NCI-H1694 treated with DMSO at 0.1 percent for 48 hours (cell line): ENCODE measurements around the gene CDK5.
"Not testable (repeated sequence)": the region's sequence is repeated elsewhere in the genome, so short reads cannot be mapped to it uniquely, and the experiment has no call there.

Experiments used
- DNase-seq: peaks from one replicate; lab custom pipeline; 2025; lab: John Stamatoyannopoulos, UW

Gene CDK5

DNA sequence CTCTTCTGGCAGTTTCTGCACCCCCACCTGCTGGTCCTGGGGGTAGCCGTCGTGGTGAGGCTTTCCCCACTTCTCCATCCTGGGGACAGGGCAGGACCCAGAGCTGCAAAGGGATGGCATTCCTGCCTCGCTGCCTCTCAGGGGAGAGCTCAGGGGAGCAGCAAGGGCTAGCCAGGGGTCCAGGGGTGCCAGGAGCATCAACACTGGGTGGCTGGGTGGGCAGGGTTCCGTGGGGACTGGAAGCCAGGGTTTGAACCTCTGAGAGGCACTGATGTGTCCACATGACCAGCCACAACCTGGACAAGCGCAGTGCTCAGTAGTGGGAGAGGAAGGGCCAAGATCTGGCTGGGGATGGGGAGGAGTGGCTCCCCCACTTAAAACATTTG is 23.8 kb downstream of the CDK5 start:
- no peak for DNase-seq

- DNase-seq, result no peak
Observed at GRCh38 chr7:151032936-151033863, 24.5 kb downstream of the CDK5 start.

- DNase-seq, result no peak
Observed at GRCh38 chr7:151031011-151031410, 26.7 kb downstream of the CDK5 start.

DNA sequence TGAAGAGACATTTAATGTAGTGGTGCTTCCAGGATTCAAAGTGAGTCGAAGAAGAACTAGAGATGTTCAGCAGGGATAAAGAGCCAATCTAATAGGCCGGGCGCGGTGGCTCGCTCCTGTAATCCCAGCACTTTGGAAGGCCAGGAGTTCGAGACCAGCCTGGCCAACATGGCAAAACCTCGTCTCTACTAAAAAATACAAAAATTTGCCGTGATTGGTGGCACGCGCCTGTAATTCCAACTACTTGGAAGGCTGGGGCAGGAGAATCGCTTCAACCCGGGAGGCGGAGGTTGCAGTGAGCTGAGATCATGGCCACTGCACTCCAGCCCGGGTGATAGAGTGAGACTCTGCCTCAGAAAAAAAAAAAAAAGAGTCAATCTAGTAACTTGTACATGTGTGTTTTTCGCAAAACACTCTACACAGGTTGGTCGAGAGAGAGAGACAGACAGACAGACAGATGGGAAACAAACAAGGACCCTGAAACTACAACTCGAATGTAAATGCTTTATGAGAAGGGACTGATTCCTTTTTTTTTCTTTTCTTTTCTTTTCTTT is 28.7 kb downstream of the CDK5 start:
- DNase-seq, result no peak

DNA sequence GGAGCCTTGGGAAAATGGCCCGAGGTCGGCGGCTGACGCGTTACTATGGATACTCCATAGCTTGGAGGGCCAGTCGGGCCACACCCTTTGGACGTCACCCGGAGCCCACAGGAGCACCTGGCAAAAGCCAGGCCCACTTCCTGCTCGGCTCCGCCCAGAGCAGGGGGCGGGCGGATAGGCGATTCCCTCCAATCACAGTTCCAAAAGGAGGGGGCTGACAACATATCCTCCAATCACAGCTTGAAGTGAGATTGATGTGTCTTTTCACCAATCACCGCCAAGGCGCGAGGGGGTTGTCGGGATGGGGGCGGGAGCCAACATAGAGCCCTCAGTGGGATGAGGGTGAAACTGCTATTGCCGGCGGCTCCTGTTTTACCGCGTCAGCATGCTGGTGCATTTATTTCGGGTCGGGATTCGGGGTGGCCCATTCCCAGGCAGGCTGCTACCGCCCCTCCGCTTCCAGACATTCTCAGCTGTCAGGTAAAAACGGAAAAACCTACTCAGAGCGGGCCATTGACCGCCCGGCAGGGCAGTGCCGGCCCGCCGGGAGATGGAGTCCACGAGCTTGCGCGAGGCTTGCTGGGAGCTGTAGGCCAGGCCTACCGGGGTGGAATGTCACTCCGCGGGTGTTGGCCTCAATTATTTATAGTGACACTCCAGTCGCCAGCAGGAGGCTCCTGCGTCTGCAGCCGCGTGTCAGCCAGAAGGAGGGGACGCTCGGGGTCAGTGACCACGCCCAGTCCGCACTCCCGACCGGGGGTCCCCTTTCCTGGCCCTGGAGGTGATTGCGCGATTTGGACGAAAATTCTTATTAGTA is 29.4 kb downstream of the CDK5 start, which contains the start of gene ABCB8:
ABCB8 (plus strand) TSS at position 320 of the 817 bp plus-strand sequence; CDS start at position 386, 66 bp downstream.
- peak; percentile 99 for DNase-seq

DNA sequence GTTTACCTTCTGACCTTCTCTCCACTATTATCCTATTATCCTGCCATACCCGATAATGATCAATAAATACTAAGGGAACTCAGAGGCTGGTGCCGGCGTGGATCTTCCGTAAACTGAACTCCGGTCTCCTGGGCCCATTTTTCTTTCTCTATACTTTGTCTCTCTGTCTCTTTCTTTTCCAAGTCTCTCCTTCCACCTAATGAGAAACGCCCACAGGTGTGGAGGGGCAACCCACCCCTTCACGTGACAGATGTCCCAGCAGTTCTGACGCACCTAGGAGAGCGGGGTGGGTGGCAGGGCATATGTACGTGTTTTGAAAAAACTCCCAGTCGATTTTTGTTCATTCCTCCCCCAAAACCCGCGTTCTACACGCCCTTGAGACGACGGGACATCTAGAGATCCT is 30.0 kb downstream of the CDK5 start:
- DNase-seq, result not testable (repeated sequence)

GRCh38 chr7:151026771-151027727 is 30.6 kb downstream of the CDK5 start:
- not testable (repeated sequence) for DNase-seq

- DNase-seq, result no peak
Observed at GRCh38 chr7:151025924-151026671, 31.6 kb downstream of the CDK5 start.

- DNase-seq, result no peak
Observed at GRCh38 chr7:151024435-151025056, 33.2 kb downstream of the CDK5 start, which contains the start of gene ATG9B. TSS of gene ATG9B (minus strand) at chr7:151024494. CDS start at chr7:151024423, 71 bp downstream.

DNA sequence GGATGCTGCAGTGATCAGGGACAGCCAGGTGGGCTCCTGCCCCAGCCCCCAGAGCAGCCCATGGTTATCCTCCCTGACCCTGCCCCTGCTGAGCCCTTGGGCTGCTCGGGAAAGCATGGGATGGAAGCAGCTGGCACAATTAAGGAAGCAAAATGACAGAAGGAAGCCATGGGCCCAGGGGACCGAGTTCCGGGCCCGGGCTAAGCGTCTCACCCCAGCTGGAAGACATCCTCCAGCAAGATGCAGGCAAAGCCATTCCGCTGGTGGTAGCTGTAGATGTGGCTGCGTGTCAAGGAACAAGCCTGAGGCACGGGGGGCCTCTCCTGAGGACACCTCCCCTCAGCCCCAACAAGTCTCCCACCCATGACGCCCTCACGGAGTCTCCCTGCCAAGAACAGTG is 34.5 kb downstream of the CDK5 start:
- DNase-seq, result no peak

GRCh38 chr7:151020231-151020630 is 37.5 kb downstream of the CDK5 start:
- DNase-seq, result no peak

GRCh38 chr7:151019130-151019447 is 38.6 kb downstream of the CDK5 start:
- DNase-seq, result no peak

GRCh38 chr7:151018421-151019129 is 39.1 kb downstream of the CDK5 start:
- DNase-seq, result no peak

DNA sequence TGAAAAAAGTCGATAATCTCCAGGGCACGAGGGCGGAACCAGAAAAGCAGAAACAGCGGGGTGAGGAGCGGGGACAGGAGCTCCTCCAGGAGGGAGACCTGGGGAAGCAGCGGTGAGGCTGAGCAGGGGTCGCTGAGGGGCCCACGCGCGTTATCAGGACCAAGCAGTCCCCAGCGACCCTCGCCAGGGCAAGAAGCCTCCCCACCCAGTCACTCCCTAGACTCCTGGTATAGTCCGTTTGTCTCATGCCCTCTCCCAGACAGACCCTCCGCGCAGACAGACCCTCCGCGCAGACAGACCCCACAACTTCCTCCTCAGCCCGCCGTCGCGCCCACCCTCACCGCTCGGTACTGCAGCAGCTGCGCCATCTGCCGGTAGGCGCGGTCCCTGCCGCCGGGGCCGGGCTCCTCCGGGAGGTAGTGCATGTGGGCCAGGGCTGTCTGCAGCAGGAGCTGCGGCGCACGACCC is 39.7 kb downstream of the CDK5 start:
- DNase-seq, result peak; percentile 59

GRCh38 chr7:151017370-151017952 is 40.2 kb downstream of the CDK5 start:
- no peak for DNase-seq

DNA sequence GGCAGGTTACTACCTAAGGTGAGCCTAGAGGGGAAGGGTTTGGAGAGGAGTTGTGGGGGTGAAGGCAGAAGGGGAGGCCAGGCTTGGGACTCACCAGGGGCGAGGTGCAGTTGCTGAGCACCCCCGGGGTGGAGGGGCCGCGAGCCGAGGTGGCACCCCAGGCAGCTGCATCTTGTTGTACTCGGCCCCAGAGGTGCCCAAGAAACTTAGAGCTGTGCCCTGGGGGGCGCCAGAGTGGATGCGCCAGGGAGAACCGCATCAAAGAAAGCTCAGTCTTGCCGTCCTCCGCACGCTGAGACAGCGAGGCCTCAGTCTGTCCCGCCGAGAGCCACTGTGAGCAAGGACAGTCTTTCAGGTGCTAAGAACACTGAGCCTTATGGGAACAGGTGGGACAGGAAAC is 40.8 kb downstream of the CDK5 start:
- DNase-seq, result no peak

DNA sequence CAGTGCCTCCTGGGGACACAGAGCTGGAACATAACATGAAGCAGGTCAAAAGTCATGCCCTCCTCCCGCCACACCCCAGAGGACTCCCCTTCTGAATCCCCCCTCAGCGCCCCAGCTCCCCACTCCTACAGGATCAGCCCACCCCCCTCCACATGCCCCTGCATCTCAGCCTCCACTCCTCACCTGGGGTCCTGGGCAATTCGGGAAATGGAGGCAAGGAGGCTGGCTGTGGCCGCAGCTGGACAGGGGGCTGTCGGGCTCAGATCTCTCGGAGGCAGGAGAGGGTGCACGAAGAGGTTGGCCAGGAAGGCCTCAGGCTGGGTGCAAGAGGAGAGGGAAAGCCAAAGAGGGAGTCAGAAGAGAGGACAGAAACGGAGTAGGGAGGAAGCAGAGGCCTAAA is 41.2 kb downstream of the CDK5 start:
- DNase-seq, result no peak

DNA sequence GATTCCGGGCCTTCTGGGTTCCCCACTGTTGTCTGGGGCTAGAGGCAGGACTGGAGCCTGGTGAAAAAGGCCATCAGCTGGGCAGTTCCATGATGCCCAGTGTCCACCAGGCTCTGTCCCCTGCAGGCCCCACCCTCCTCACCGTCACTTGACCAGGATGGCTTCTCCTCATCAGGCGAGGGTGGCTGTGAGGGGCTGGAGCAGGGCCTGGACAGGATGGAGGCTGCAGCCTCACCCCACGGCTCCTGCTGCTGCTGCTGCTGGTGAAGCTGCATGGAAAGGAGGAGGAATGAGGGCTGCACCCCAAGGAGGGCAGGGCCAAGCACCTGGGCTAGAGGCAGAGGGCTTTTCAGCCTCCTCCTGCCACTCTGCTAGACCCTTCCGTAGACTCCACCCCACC is 41.7 kb downstream of the CDK5 start:
- DNase-seq, result no peak

GRCh38 chr7:151014950-151015349 is 42.7 kb downstream of the CDK5 start:
- DNase-seq, result no peak
